Measurements from ENCODE around the gene AKT3. TPM values are rescaled to one million over a fixed set of nuclear protein-coding genes. Genes with fewer than 3 reads are reported as not detected.
"Not testable (repeated sequence)": the region's sequence is repeated elsewhere in the genome, so short reads cannot be mapped to it uniquely, and the experiment has no call there.

The AKT3 gene
- total and polyA plus RNA-seq, 7 donors: 2.1 to 105 (median 66.4) TPM

GRCh38 chr1:243783714-243784113, 66.3 kb downstream of the AKT3 start:
- no peak for DNase-seq
- intact Hi-C loops (cut with DNase I): no loop called here
- Histone ChIP-seq H3K27ac (no peak overlapping the region), H3K27me3 (no peaks in the 10 kb centered on the region), H3K36me3 (no peaks in the 10 kb centered on the region), H3K9me3 (no peaks in the 10 kb centered on the region), H3K4me3 (no peak overlapping the region), H3K4me1 (peaks cover 0 to 25% (median 14%) of the 10 kb centered on the region in 4 donors)
- 35 to 77% methylated on average over 2 of the region's 2 CpGs for WGBS, 2 donors
- TF ChIP-seq, protein P1, sequence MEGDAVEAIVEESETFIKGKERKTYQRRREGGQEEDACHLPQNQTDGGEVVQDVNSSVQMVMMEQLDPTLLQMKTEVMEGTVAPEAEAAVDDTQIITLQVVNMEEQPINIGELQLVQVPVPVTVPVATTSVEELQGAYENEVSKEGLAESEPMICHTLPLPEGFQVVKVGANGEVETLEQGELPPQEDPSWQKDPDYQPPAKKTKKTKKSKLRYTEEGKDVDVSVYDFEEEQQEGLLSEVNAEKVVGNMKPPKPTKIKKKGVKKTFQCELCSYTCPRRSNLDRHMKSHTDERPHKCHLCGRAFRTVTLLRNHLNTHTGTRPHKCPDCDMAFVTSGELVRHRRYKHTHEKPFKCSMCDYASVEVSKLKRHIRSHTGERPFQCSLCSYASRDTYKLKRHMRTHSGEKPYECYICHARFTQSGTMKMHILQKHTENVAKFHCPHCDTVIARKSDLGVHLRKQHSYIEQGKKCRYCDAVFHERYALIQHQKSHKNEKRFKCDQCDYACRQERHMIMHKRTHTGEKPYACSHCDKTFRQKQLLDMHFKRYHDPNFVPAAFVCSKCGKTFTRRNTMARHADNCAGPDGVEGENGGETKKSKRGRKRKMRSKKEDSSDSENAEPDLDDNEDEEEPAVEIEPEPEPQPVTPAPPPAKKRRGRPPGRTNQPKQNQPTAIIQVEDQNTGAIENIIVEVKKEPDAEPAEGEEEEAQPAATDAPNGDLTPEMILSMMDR (IDR thresholded peaks at IDR 0.05): no peak
- TF ChIP-seq POLR2AphosphoS5 (IDR thresholded peaks at IDR 0.05) (no peak), POLR2A (IDR thresholded peaks at IDR 0.05) (no peak), EP300 (IDR thresholded peaks at IDR 0.05) (no peak)

DNA sequence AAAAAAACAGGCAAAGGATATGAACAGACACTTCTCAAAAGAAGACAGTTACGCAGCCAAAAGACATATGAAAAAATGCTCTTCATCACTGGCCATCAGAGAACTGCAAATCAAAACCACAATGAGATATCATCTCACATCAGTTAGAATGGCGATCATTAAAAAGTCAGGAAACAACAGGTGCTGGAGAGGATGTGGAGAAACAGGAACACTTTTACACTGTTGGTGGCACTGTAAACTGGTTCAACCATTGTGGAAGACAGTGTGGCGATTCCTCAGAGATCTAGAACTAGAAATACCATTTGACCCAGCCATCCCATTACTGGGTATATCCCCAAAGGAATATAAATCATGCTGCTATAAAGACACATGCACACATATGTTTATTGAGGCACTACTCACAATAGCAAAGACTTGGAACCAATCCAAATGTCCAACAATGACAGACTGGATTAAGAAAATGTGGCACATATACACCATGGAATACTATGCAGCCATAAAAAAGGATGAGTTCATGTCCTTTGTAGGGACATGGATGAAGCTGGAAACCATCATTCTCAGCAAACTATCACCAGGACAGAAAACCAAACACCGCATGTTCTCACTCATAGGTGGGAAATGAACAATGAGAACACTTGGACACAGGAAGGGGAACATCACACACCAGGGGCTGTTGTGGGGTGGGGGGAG, 77.5 kb downstream of the AKT3 start:
- intact Hi-C loops (cut with DNase I); H3K36me3 ChIP-seq; H3K4me3 ChIP-seq; H3K9me3 ChIP-seq; DNase-seq; H3K27ac ChIP-seq; H3K27me3 ChIP-seq: not testable (repeated sequence)
- peaks cover 0 to 14% (median 4%) of the 10 kb centered on the region in 4 donors for H3K4me1 ChIP-seq
- WGBS, 2 donors: 89 to 95% methylated on average over 4 of the region's 4 CpGs

DNA sequence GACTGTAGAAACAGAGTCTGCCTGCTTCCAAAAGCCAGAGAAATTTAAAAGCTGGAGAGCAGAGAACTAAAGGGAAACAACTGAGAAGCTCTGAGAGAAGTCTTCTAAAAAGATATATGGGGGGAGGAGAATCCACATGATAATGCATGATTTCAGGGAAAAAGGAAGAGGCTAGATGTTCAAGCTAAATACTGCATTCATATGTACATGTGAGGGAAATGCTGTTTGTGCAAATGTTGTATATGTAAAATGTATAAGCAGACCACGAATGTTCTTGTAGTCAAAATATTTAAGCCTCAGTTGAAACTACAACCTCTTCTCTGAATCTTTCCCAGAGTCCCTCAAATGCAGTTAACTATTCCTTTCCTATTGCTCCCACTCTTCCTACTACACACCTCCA, 79.2 kb downstream of the AKT3 start:
- no peak for TF ChIP-seq POLR2AphosphoS5 (IDR thresholded peaks at IDR 0.05)
- 62 to 63% methylated on average over 1 of the region's 1 CpG for WGBS, 2 donors
- no peak for DNase-seq
- intact Hi-C loops (cut with DNase I): no loop called here
- Histone ChIP-seq H3K27me3 (no peaks in the 10 kb centered on the region), H3K4me1 (peaks cover 0 to 22% (median 7%) of the 10 kb centered on the region in 4 donors), H3K27ac (no peak overlapping the region), H3K36me3 (no peaks in the 10 kb centered on the region), H3K4me3 (no peak overlapping the region), H3K9me3 (no peaks in the 10 kb centered on the region)

- Histone ChIP-seq H3K4me1 (peaks cover 0 to 41% (median 2%) of the 10 kb centered on the region in 4 donors), H3K9me3 (no peaks in the 10 kb centered on the region)
These were observed 84.4 kb downstream of the AKT3 start for GRCh38 chr1:243765676-243766075.

GRCh38 chr1:243763806-243764205, 86.2 kb downstream of the AKT3 start:
- WGBS, 2 donors: 62 to 83% methylated on average over 5 of the region's 5 CpGs
- H3K27ac ChIP-seq: no peak overlapping the region
- TF ChIP-seq POLR2A (IDR thresholded peaks at IDR 0.05): no peak
- no peak for TF ChIP-seq POLR2AphosphoS5 (IDR thresholded peaks at IDR 0.05)
- TF ChIP-seq, protein P1 (IDR thresholded peaks at IDR 0.05): no peak
- TF ChIP-seq EP300 (IDR thresholded peaks at IDR 0.05): no peak
- peaks cover 0 to 47% (median 2%) of the 10 kb centered on the region in 4 donors for H3K4me1 ChIP-seq
- no peaks in the 10 kb centered on the region for H3K27me3 ChIP-seq
- no peaks in the 10 kb centered on the region for H3K36me3 ChIP-seq
- intact Hi-C loops (cut with DNase I): no loop called here
- no peak overlapping the region for H3K4me3 ChIP-seq
- DNase-seq: no peak
- H3K9me3 ChIP-seq: no peaks in the 10 kb centered on the region

More at GRCh38 chr1:243765676-243766075, 84.4 kb downstream of the AKT3 start:
- no peak overlapping the region for H3K4me3 ChIP-seq
- H3K27ac ChIP-seq: no peak overlapping the region
- H3K36me3 ChIP-seq: no peaks in the 10 kb centered on the region
- intact Hi-C loops (cut with DNase I): no loop called here
- no peak for DNase-seq
- TF ChIP-seq POLR2AphosphoS5 (IDR thresholded peaks at IDR 0.05) (no peak), POLR2A (IDR thresholded peaks at IDR 0.05) (no peak), EP300 (IDR thresholded peaks at IDR 0.05) (no peak)
- TF ChIP-seq, protein P1 (IDR thresholded peaks at IDR 0.05): no peak
- H3K27me3 ChIP-seq: no peaks in the 10 kb centered on the region
- WGBS, 2 donors: 73% methylated on average over 2 of the region's 2 CpGs

DNA sequence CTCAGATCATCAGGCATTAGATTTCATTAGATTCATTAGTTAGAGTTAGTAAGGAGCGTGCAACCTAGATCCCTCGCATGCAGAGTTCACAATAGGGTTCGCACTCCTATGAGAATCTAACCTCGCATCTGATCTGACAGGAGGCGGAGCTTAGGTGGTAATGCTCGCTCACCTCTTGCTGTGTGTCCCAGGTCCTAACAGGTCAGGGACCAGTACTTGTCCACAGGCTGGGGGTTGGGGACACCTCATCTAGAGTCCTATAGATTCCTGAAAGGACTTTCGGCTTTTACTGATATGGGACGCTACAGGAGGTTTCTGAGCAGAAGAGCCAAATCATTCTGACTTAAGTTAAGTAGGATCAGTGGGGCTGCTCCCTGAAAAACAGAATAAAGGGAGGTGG, 91.4 kb downstream of the AKT3 start:
- Histone ChIP-seq H3K9me3 (no peaks in the 10 kb centered on the region), H3K27me3 (no peaks in the 10 kb centered on the region), H3K36me3 (no peaks in the 10 kb centered on the region), H3K4me3 (no peak overlapping the region), H3K27ac (no peak overlapping the region), H3K4me1 (peaks cover 0 to 31% (median 2%) of the 10 kb centered on the region in 4 donors)
- WGBS, 2 donors: 84 to 92% methylated on average over 8 of the region's 8 CpGs
- intact Hi-C loops (cut with DNase I): loop anchor here (10.0 kb wide), 1 partner anchor 516 kb away; no protein-coding TSS in a partner anchor
- TF ChIP-seq POLR2AphosphoS5 (IDR thresholded peaks at IDR 0.05) (no peak), POLR2A (IDR thresholded peaks at IDR 0.05) (no peak), EP300 (IDR thresholded peaks at IDR 0.05) (no peak)
- TF ChIP-seq, protein P1 (IDR thresholded peaks at IDR 0.05): no peak
- DNase-seq: no peak

Measured in sigmoid colon (tissue), 7 donors.